Stimulated activated naive CD4-positive, alpha-beta T cell (primary cell): ENCODE data around the gene PDZD2.

Experiments used
- DNase-seq, 6 experiments: peaks; one replicate each; lab custom pipeline; 2025; lab: John Stamatoyannopoulos, UW

PDZD2 gene

GRCh38 chr5:31638345-31638744, 586 bp upstream of the PDZD2 start:
- no peak for DNase-seq

- DNase-seq = peak in 3 of 6 experiments; percentile 5 to 22 (median 14)
These were observed 815 bp downstream of the PDZD2 start for GRCh38 chr5:31639481-31640411.

GRCh38 chr5:31640573-31640972, 1.6 kb downstream of the PDZD2 start:
- DNase-seq = no peak

DNA sequence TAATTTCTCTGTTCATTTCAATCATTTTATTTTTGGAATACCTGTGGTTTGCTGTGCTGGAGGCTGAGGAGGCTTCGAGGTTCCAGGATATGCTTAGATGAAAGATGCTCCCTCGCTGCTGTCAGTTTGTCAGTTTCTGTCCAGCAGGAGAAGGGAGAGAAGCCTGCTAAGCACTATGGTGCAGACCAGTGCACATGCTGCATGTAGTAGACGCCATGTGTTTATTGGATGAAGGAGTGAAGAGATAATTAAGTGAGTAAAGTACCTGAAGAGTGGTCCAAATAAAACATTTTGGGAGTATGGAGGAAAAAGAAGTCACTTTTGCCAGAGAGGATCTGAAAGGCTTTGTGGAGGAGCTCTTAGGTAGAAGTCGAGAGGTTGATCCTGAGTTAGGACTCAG, 2.1 kb downstream of the PDZD2 start:
- DNase-seq = no peak

DNA sequence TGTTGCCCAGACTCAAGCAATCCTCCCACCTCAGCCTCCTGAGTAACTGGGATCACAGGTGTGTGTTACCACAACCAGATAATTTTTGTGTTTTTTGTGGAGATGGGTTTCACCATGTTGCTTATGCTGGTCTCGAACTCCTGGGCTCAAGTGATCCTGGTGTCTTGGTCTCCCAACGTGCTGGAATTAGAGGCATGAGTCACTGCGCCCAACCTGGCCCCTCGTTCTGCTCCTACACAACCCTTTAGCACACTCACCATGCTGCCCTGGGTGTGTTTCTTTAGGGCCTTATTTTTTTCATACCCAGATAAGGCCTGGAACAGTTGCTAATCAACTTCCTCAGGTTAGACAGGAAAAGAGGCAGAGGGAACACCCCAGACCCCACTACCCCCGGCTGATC, 2.6 kb downstream of the PDZD2 start:
- no peak for DNase-seq

- no peak for DNase-seq
These were observed 6.6 kb downstream of the PDZD2 start for GRCh38 chr5:31645420-31646081.

- no peak for DNase-seq
These were observed 9.4 kb downstream of the PDZD2 start for GRCh38 chr5:31648326-31648725.

GRCh38 chr5:31651241-31651640, 12.3 kb downstream of the PDZD2 start:
- DNase-seq = no peak

GRCh38 chr5:31655491-31655890, 16.6 kb downstream of the PDZD2 start:
- no peak for DNase-seq

DNA sequence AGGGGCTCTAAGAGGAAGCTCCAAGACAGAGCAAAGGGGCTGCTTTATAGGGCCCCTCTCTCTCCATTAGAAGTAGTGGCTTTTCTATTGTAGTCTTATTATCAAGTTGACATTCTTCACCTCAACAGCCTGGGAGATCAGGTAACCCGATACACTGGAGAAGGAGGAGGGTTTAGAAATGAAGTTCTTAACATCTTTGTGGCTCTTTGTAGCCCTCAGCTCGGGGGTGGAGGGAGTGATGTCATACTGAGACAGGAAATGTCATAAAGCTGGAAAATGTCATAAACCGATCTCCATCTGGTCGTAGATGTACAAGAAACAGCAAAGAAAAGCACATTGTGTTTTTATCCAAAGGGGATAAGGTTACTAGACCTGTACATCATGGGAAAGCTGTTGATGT, 17.9 kb downstream of the PDZD2 start:
- no peak for DNase-seq

DNA sequence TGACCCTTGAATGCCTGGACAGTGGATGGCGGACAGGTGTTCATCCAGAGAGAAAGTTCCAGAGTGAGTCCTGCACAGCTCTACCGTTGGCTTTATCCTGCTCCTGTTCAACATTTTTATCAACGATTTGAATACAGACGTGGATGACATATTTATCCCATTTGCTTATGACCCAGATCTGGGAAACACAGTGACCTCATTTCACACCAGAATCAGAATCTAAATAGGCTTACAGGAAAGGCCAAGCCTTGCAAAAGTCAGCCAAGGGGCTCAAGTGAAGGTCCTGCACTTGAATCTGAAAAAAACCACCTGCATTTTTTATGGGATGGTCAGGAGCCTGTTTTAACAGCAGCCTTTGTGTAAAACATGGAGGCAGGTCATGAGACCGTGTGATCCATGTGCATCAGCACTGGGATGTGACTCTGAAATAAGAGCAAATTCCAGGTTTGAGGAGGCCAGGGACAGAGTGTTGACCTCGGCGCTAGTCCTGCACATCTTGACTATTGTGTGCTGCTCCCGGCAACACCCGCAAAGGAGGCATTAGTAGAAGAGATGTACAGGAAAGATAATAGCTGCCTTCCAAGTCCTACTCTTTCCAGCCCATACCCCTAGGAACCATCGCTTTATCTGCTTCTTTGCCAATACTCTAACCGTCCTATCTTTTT, 18.5 kb downstream of the PDZD2 start:
- no peak for DNase-seq

- DNase-seq = no peak
These were observed 22.3 kb downstream of the PDZD2 start for GRCh38 chr5:31661257-31661656.

- no peak for DNase-seq
These were observed 24.6 kb downstream of the PDZD2 start for GRCh38 chr5:31663519-31663918.

DNA sequence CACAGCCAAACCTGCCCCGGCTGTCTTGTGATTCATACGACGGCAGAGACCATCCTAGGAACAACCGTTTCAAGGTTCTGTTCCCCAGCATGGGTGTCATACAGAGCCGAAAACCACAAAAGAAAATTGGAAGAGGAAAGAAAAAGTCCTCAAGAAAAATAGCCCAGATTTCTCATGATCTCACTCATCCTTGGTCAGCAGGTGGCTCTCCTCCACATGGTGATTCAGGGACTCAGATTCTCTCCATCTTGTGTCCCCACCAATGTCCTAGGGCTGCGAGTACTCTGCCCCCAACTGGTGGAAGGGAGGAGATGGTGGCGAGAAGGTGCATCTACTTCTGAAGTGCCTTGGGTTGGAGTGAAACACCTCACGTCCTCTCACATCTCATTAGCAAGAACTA, 25.6 kb downstream of the PDZD2 start:
- DNase-seq = no peak

DNA sequence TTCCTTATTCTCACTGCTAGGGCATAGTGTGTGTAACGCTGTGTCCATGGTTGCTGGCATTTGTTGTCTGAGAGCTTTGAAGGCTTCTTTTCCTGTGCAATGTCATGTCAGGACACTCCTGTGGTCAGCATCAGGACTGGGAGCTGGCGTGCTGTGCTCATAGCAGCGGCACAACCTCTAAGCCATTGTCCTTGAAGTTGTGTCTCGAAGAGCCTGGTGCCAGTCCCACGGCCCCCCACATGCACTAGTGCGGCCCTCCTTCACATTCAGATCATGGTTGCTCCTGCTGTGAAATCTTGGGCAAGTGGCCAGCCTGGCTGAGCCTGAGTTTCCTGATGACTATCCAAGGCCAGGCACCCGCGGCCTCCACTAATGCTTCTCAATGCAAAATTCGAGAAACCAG, 32.4 kb downstream of the PDZD2 start:
- DNase-seq = no peak

DNA sequence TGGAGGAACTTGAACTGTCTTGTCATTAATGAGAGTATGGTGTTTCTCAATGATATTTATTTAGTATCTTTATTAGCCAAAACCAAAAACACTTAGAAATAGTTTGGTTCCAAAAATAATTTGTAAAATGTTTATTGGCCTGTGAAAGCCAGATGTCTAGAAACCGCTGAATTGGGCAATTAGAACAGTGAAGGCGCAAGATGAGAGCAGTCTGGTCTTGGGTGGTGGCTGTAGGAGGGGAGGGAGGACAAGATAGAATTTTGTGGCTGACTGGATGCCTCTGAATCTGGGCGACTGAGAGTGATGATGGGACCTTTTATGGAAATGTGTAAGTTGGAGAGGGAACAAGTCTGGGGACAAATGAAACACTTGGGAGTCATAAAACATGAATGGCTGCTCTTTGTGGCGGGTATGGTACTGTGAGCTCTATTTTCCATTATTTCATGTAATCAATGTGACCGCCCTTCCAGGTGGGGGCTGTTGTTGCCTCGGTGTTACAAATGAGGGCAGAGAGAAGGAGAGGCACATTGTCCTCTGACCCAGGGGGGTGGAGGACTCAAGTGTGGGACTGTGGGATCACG, 35.5 kb downstream of the PDZD2 start:
- DNase-seq = no peak

DNA sequence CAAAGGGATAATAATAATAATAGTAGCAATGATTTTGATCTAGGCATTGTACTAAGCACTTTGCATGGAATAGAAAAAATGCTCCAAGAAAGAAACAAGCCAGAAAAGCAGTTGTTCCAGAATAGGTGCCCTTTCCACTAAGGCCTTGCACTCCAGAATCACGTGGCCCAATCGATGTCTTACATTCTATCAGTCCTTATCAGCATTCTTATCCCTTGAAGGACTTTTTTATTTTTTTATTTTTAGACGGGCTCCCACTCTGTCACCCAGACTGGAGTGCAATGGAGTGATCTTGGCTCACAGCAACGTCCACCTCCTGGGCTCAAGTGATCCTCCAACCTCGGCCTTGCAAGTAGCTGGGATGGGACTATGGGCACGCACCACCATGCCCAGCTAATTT, 36.5 kb downstream of the PDZD2 start:
- no peak for DNase-seq

DNA sequence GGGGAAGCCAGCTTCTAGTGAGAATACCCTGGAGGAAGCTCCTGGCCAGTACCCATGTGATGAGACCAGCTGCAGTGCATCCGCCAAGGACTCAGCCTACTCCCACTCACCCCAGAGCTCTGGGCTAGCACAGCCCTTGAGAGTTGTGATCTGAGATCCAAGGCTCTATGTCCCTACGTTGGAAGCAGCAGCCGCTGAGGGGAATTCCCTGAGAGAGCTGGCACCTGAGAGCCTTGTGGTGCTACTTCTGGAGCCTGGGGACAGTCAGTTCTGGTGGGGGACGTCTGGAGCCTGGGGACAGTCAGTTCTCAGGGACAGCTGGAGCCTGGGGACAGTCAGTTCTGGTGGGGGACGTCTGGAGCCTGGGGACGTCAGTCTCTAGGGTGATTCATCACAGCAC, 39.2 kb downstream of the PDZD2 start:
- DNase-seq = no peak

- no peak for DNase-seq
These were observed 41.6 kb downstream of the PDZD2 start for GRCh38 chr5:31680528-31680927.

- no peak for DNase-seq
These were observed 43.1 kb downstream of the PDZD2 start for GRCh38 chr5:31682025-31682424.

DNA sequence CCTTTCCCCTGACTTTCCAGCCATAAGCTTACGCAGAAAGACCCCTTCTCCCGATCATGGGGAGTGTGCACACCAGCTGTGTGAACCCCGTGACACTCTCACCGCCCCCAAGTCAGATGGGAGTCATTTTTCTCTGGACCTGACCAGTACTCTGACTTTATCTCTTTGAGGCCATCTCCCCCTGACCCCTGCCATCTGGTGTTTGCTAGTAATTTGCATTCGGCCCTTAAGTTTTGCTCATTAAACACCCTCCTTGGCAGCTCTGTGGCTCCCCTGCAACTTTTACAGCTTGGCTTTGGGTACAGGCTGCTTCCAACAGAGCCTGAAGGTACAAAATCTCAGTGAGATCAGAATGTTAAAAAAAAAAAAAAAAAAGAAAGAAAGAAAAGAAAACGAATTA, 43.9 kb downstream of the PDZD2 start:
- no peak for DNase-seq

GRCh38 chr5:31688515-31689092, 49.7 kb downstream of the PDZD2 start:
- no peak for DNase-seq
